Activated B cell treated with CpG ODN at 0.5 μM for 24 hours (primary cell): ENCODE results near the gene HES1. TPM values are rescaled to one million over a fixed set of nuclear protein-coding genes. Genes with fewer than 3 reads are reported as not detected.
A peak's percentile ranks its signal among the peaks of the same experiment; 100 is the strongest.

ENCODE experiments used
- ATAC-seq: fragments of 200-7000 bp; cut with Tn5 transposase; one replicate; pipeline ENCODE4 v1.10.0; 2021; ENCODE audit warnings: low read depth, mild to moderate bottlenecking, moderate library complexity
- CTCF ChIA-PET: fragments of 350-600 bp; sonication (Branson Sonifier 250); formaldehyde crosslinking; loops from one replicate; lab custom pipeline; 2021; ENCODE audit warnings: antibody characterized with exemption; lab: Charles Lee
- POLR2A ChIA-PET: fragments of 350-600 bp; sonication (Branson Sonifier 250); formaldehyde crosslinking; loops from one replicate; lab custom pipeline; 2021; ENCODE audit warnings: antibody characterized with exemption; lab: Charles Lee
- DNase-seq: peaks from one replicate; pipeline ENCODE4 v3.0.0; 2022
- H3K27ac Mint-ChIP-seq: one replicate; pipeline ENCODE4 v1.8.0; 2020; ENCODE audit warnings: mixed read lengths
- H3K27me3 Mint-ChIP-seq: one replicate; pipeline ENCODE4 v1.8.0; 2021; ENCODE audit warnings: mixed read lengths
- H3K36me3 Mint-ChIP-seq: one replicate; pipeline ENCODE4 v1.8.0; 2021; ENCODE audit warnings: low read depth, mixed read lengths
- H3K4me1 Mint-ChIP-seq: one replicate; pipeline ENCODE4 v1.8.0; 2021; ENCODE audit warnings: mixed read lengths
- H3K4me3 Mint-ChIP-seq: one replicate; pipeline ENCODE4 v1.8.0; 2020; ENCODE audit warnings: mild to moderate bottlenecking, mixed read lengths
- H3K9me3 Mint-ChIP-seq: one replicate; pipeline ENCODE4 v1.8.0; 2020; ENCODE audit warnings: mixed read lengths
- intact Hi-C: fragments of 100-400 bp; cut with micrococcal nuclease; formaldehyde crosslinking; loops from one replicate; pipeline ENCODE4 v1.15.1; 2024
- total RNA-seq: library from RNA; stranded (reverse); gene quantifications from 2 replicates; pipeline ENCODE4 v1.2.3, GENCODE V29; 2022
- TF ChIP-seq, protein P1 (sequence below): fragments of 200-600 bp; IDR thresholded peaks from one replicate; pipeline ENCODE4 v1.8.0; 2022; ENCODE audit warnings: antibody characterized with exemption, mild to moderate bottlenecking

The HES1 gene
- total RNA-seq, 1 donor from 2014 or later, result 5.9 TPM

DNA sequence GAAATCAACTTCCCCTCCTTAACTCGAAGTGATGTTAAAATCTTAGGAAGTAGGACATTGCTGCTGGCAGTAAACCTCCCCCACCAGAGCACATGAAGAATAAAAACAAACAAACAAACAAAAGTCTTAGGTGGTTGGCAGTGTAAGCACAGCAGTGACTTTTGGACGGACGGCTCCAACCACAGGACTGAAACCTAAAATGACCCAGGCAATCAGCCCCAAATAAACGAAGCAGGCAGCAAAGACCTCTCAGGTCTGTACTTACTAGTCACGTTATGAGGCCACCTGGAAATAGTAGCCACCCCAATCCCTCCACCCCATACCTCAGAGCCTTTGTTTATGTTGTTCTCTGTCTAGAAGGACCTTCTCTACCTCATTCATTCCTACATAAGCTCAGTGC lies 33.5 kb upstream of the HES1 start:
- POLR2A ChIA-PET, result interaction anchor here (0.8 to 14.5 kb wide), 9 partner anchors 12 to 132 kb away, joined by 3 to 465 read pairs (median 20); partner anchors contain the start of gene HES1
- intact Hi-C loops, result loop anchor here (10.0 kb wide), 3 partner anchors 48 to 1052 kb away; partner anchors contain the start of gene ATP13A3
- H3K27me3 Mint-ChIP-seq, result no peaks in the 10 kb centered on the region
- CTCF ChIA-PET, result interaction anchor here (0.8 to 3.9 kb wide), 4 partner anchors 30 to 585 kb away, joined by 3 to 43 read pairs (median 3); no protein-coding TSS in a partner anchor
- H3K9me3 Mint-ChIP-seq, result no peaks in the 10 kb centered on the region
- DNase-seq (no peak), ATAC-seq (no peak)
- no peaks in the 10 kb centered on the region for H3K36me3 Mint-ChIP-seq
- peak overlapping the region; percentile 24 for H3K4me3 Mint-ChIP-seq
- peaks cover 97% of the 10 kb centered on the region for H3K4me1 Mint-ChIP-seq
- H3K27ac Mint-ChIP-seq, result peak overlapping the region; percentile 87
- TF ChIP-seq, protein P1, sequence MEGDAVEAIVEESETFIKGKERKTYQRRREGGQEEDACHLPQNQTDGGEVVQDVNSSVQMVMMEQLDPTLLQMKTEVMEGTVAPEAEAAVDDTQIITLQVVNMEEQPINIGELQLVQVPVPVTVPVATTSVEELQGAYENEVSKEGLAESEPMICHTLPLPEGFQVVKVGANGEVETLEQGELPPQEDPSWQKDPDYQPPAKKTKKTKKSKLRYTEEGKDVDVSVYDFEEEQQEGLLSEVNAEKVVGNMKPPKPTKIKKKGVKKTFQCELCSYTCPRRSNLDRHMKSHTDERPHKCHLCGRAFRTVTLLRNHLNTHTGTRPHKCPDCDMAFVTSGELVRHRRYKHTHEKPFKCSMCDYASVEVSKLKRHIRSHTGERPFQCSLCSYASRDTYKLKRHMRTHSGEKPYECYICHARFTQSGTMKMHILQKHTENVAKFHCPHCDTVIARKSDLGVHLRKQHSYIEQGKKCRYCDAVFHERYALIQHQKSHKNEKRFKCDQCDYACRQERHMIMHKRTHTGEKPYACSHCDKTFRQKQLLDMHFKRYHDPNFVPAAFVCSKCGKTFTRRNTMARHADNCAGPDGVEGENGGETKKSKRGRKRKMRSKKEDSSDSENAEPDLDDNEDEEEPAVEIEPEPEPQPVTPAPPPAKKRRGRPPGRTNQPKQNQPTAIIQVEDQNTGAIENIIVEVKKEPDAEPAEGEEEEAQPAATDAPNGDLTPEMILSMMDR, result no peak

DNA sequence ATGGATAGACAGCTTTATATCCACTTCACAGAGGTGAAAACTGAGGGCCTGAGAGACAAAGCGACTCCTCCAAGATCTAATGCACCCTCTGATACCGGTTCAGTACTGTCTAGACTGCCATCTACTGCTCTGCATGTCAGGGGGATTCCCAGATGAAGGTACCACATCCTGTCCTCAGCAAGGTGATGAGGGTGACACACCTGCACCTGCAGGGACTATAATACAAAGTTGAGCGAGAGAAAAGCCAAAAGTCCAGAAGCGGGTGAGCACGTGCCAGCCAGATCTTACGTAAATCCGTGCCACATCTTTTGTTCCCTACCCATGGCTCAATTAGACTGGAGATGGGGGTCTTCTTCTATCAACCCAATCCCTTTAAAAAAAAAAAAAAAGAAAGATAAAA lies 32.4 kb upstream of the HES1 start:
- POLR2A ChIA-PET, result interaction anchor here (0.6 to 14.5 kb wide), 15 partner anchors 10 to 1081 kb away, joined by 3 to 465 read pairs (median 5); partner anchors contain the start of gene HES1
- H3K27me3 Mint-ChIP-seq, result no peaks in the 10 kb centered on the region
- CTCF ChIA-PET, result interaction anchor here (0.6 to 3.9 kb wide), 5 partner anchors 29 to 584 kb away, joined by 3 to 43 read pairs (median 4); partner anchors contain the start of gene HES1
- peak; percentile 41 for DNase-seq
- TF ChIP-seq, protein P1, result no peak
- peak overlapping the region; percentile 87 for H3K27ac Mint-ChIP-seq
- H3K9me3 Mint-ChIP-seq, result no peaks in the 10 kb centered on the region
- H3K4me3 Mint-ChIP-seq, result peak overlapping the region; percentile 64
- peaks cover 96% of the 10 kb centered on the region for H3K4me1 Mint-ChIP-seq
- H3K36me3 Mint-ChIP-seq, result no peaks in the 10 kb centered on the region
- peak; percentile 29 for ATAC-seq
- intact Hi-C loops, result loop anchor here (1.0 to 10.0 kb wide), 4 partner anchors 49 to 1051 kb away; partner anchors contain the start of gene ATP13A3

DNA sequence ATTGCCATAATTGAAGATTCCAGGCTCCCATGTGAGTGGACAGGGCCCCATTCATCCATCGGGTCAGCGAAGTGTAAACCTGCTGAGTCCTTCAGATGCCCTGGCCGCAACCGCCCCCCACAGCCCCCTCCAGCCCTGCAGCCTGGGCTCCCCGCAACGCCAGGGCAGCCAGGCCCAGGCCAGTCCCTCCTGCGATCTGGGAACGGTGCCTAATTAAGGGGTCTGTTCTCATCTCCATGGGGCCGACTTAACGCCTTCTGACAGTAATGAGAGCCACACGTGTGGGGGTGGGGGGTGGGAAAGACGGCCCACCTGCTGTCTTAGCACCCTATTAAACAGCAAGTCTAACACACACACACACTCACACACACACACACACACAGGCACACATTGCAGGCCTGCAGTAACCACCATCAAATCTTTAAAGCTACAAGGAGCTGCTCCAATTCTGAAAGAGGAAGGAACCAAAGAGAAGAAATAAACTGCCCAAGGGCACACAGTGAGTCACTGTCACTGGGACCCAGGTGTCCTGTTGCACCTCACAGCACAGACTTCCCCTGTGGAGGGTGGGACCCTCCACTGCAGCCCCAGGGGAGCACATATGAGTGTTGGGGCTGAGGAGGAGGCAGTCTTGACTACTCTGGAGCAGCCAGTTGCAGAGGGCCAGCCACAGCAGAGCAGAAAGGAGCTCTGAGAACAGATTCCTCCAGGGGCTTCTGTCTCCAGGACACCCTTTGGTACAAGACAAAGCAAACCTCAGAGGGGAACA lies 31.8 kb upstream of the HES1 start:
- TF ChIP-seq, protein P1, result no peak
- DNase-seq (peak; percentile 75), ATAC-seq (peak; percentile 87)
- Mint-ChIP-seq H3K4me3 (peak overlapping the region; percentile 75), H3K27ac (peak overlapping the region; percentile 87), H3K27me3 (no peaks in the 10 kb centered on the region), H3K4me1 (peaks cover 95% of the 10 kb centered on the region), H3K36me3 (no peaks in the 10 kb centered on the region), H3K9me3 (no peaks in the 10 kb centered on the region)
- intact Hi-C loops, result loop anchor here (1.0 to 10.0 kb wide), 14 partner anchors 17 to 1051 kb away; partner anchors contain the start of gene ATP13A3
- POLR2A ChIA-PET, result interaction anchor here (0.6 to 14.5 kb wide), 30 partner anchors 11 to 1081 kb away, joined by 3 to 465 read pairs (median 5); partner anchors contain the start of gene HES1
- CTCF ChIA-PET, result interaction anchor here (0.7 to 3.9 kb wide), 8 partner anchors 28 to 583 kb away, joined by 3 to 43 read pairs (median 4); partner anchors contain the start of gene HES1

DNA sequence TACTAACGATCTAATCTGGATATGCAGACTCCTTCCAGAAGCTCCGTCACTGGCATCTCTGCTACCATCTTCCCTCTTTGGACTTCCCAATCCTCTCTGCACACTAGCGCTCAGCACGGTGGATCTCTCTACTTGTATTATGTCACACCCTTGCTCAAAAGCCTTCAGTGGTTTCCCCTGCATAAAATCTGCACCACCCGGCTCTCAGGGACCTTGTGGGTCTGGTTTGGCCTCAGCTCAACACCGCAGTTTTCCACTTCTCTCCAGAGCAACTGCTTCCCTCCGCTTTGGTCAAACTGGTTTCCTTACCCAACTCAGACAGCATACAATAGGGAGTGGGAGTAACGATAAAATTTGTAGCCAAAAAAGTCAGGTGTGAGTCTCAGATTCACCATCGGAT lies 30.7 kb upstream of the HES1 start:
- TF ChIP-seq, protein P1, result no peak
- POLR2A ChIA-PET, result interaction anchor here (1.0 to 14.5 kb wide), 16 partner anchors 15 to 412 kb away, joined by 3 to 465 read pairs (median 6); partner anchors contain the start of gene HES1
- no peaks in the 10 kb centered on the region for H3K9me3 Mint-ChIP-seq
- intact Hi-C loops, result loop anchor here (2.0 to 10.0 kb wide), 5 partner anchors 16 to 1050 kb away; partner anchors contain the start of gene ATP13A3
- CTCF ChIA-PET, result interaction anchor here (1.1 to 3.9 kb wide), 4 partner anchors 27 to 202 kb away, joined by 5 to 43 read pairs (median 12); partner anchors contain the start of gene HES1
- ATAC-seq, result no peak
- no peaks in the 10 kb centered on the region for H3K27me3 Mint-ChIP-seq
- H3K36me3 Mint-ChIP-seq, result no peaks in the 10 kb centered on the region
- peaks cover 94% of the 10 kb centered on the region for H3K4me1 Mint-ChIP-seq
- peak overlapping the region; percentile 75 for H3K4me3 Mint-ChIP-seq
- no peak for DNase-seq
- H3K27ac Mint-ChIP-seq, result peak overlapping the region; percentile 87
